HG03520 (cell line): ENCODE results near the gene ORM2.
"Not testable (repeated sequence)": the region's sequence is repeated elsewhere in the genome, so short reads cannot be mapped to it uniquely, and the experiment has no call there.

Experiments used
- ATAC-seq: cut with Tn5 transposase; IDR thresholded peaks from one replicate; pipeline ENCODE4 v1.9.1; 2021; ENCODE audit warnings: mild to moderate bottlenecking, moderate library complexity; ENCODE audit not compliant: unreplicated experiment

The ORM2 gene

GRCh38 chr9:114313186-114313585 is 16.5 kb upstream of the ORM2 start:
- no peak for ATAC-seq

- no peak for ATAC-seq
Observed at GRCh38 chr9:114314256-114314867, 15.3 kb upstream of the ORM2 start.

- no peak for ATAC-seq
Observed at GRCh38 chr9:114314881-114315722, 14.6 kb upstream of the ORM2 start.

GRCh38 chr9:114315723-114316363 is 13.8 kb upstream of the ORM2 start:
- ATAC-seq, result no peak

GRCh38 chr9:114316605-114317230 is 13.0 kb upstream of the ORM2 start:
- ATAC-seq, result no peak

DNA sequence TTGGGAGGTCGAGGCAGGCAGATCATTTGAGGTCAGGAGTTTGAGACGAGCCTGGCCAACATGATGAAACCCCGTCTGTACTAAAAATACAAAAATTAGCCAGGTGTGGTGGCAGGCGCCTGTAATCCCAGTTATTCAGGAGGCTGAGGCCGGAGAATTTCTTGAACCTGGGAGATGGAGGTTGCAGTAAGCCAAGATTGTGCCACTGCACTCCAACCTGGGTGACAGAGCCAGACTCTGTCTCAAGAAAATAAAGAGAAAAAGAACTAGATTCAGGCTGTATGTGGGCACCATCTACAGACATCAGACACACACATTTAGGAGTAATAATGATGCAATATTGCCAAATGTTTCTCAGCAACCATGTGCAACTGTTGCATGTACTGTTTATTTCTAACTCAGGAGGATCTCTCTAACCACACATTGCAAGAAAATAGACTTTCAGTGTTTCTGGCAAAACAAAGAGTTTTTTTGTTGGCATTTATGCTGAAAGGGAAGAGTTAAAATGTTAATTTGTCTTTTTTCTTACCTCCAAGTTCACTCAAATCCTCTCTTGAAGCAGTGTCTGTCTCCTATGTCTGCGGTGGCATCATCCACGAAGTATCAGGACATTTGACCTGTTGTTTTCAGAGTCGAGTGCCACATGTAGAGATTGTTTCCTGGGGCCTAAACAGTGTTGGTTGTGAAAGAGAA is 11.9 kb upstream of the ORM2 start:
- ATAC-seq, result no peak

DNA sequence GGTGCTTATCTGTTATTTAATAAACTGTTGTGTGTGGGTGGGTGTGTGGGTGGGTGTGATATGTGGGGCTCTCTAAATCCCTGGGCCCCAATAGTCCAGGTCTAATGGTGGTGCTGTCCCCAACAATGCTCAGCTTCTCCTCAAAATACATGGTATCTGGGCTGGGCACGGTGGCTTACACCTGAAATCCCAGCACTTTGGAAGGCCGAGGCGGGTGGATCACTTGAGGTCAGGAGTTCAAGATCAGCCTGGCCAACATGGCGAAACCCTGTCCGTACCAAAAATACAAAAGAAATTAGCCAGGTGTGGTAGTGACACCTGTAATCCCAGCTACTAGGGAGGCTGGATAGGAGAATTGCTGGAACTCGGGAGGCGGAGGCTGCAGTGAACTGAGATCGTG is 11.3 kb upstream of the ORM2 start:
- ATAC-seq, result no peak

DNA sequence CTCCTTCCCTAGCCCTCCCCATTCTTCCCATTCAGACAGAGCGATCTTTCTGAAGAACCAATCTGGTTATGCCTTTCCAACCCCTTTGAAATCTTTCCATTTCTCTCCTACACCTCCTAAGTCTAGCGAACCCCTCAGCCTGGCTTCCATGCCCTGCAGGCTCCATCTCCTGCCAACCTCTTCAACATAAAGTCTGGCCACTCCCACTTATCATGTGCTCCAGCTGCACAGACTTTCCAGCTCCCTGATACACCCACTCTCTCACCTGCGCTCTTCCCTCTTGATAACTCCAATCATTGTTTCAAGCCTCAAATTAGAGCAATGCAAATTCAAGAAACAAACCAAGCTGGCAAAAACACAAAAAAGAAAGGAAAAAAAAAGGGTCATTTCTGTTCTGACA is 10.5 kb upstream of the ORM2 start:
- no peak for ATAC-seq

GRCh38 chr9:114320710-114321109 is 9.0 kb upstream of the ORM2 start:
- ATAC-seq, result not testable (repeated sequence)

- ATAC-seq, result no peak
Observed at GRCh38 chr9:114321759-114322158, 7.9 kb upstream of the ORM2 start.

GRCh38 chr9:114322160-114322818 is 7.4 kb upstream of the ORM2 start:
- not testable (repeated sequence) for ATAC-seq

DNA sequence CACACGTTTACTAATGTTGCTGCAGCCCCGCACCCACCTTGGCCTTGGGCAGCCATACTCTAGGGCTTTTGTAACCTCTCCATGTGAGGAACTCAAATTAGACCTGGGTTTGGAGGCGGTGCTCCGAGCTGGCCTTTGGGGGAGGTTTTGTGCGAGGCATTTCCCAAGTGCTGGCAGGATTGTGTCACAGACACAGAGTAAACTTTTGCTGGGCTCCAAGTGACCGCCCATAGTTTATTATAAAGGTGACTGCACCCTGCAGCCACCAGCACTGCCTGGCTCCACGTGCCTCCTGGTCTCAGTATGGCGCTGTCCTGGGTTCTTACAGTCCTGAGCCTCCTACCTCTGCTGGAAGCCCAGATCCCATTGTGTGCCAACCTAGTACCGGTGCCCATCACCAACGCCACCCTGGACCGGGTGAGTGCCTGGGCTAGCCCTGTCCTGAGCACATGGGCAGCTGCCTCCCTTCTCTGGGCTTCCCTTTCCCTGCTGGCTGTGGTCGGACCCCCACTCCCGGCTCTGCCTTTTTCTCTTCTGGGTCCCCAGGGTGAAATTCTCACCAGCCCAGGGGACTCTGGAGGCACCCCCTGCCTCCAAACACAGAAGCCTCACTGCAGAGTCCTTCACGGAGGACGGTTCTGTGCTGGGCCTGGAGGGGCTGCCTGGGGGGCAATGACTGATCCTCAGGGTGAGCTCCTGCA is 6.7 kb upstream of the ORM2 start, which contains the start of gene ORM1:
TSS of gene ORM1 (plus strand) at position 268 of the 701 bp plus-strand sequence. CDS start at position 304, 36 bp downstream.
- not testable (repeated sequence) for ATAC-seq

GRCh38 chr9:114323849-114324248 is 5.8 kb upstream of the ORM2 start:
- not testable (repeated sequence) for ATAC-seq

DNA sequence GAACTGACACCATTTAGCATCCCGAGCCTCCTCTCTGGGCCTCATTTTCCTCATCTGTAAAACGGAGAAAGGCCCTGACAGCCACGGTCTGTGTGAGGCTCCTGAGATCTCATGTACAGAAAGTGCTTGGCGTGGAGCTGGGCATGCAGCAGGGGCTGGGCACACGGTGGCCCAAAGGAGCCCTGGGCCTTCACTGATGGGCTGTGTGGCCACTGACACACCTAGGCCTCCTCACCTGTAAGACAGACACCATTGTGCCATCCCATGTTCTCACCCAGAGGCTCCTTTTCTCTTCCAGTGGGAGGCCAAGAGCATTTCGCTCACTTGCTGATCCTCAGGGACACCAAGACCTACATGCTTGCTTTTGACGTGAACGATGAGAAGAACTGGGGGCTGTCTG is 5.2 kb upstream of the ORM2 start:
- no peak for ATAC-seq

GRCh38 chr9:114324965-114325364 is 4.7 kb upstream of the ORM2 start:
- ATAC-seq, result not testable (repeated sequence)

- ATAC-seq, result not testable (repeated sequence)
Observed at GRCh38 chr9:114325684-114326254, 3.9 kb upstream of the ORM2 start.

GRCh38 chr9:114327749-114328148 is 1.9 kb upstream of the ORM2 start:
- no peak for ATAC-seq

- ATAC-seq, result not testable (repeated sequence)
Observed at GRCh38 chr9:114328357-114328820, 1.3 kb upstream of the ORM2 start.
